Mammary epithelial cell (primary cell): ENCODE results near the gene ZSWIM8.

Experiments
- CTCF ChIP-seq, 2 donors: IDR thresholded peaks in 1 of 2; conservative IDR thresholded peaks in 1 of 2; 2 replicates each; pipeline ENCODE4 v1.5.1; 2011 to 2012; ENCODE audit warnings: inconsistent platforms in 2 of 2, low read length in 2 of 2, mild to moderate bottlenecking in 2 of 2, control low read depth in 1 of 2, low read depth in 1 of 2; ENCODE audit not compliant: insufficient read depth in 1 of 2; ENCODE audit errors: extremely low read depth in 1 of 2
- EZH2 ChIP-seq: IDR thresholded peaks from 2 replicates; pipeline ENCODE4 v1.6.1; 2012; ENCODE audit warnings: low read length, inconsistent platforms, borderline replicate concordance

GRCh38 chr10:73802276-73802991 is 17.0 kb downstream of the ZSWIM8 start:
- no peak for TF ChIP-seq EZH2
- peak; percentile 13 to 19 for TF ChIP-seq CTCF (conservative IDR thresholded peaks at IDR 0.05 in 1 of 2, IDR thresholded peaks at IDR 0.05 in 1 of 2; ENCODE audit: extremely low read depth in 1 of 2, insufficient read depth in 1 of 2, low read depth in 1 of 2, low read length in 2 of 2)
